ENCODE measurements around the gene RNF20.
"Not testable (repeated sequence)": the region's sequence is repeated elsewhere in the genome, so short reads cannot be mapped to it uniquely, and the experiment has no call there.

RNF20 gene

DNA sequence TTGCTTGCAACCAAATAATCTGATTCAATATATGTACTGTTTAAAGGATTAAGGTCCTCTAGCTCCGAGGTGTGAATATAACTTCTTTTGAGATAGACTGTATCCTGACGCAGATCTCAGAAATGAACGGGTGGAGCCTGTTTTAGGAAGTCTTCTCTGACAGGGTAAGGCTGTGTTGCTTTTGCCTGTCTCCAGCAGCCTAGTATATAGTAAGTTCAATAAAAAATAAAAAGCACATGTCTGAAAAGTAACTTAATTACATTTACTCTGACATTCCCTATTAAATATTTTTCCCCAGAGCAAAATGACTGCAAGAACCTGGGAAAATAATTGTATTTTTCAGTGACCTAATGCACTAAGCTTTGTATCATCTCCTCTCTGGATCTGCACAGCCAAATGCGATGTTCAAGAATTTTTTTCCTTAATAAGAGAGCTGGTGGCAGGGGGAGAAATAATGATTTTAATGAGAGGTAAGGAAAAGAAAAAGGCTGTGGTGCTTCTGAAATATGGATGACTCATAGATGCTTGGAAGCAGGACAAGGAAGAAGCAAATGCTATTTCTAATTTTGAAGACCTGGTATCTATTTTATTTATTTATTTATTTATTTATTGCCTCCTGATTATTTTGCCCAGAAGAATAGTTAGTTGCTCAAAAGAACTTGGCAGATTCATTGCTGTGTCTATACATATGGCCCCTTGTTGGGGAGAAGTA, 53.8 kb downstream of the RNF20 start:
- CTCF ChIA-PET: interaction anchor here (0.7 kb wide), 1 partner anchor 20 kb away, joined by 3 read pairs; no protein-coding TSS in a partner anchor
- Mint-ChIP-seq H3K36me3 (no peaks in the 10 kb centered on the region), H3K27ac (no peak overlapping the region), H3K27me3 (no peaks in the 10 kb centered on the region), H3K9me3 (no peaks in the 10 kb centered on the region), H3K4me3 (no peak overlapping the region), H3K4me1 (peaks cover 19% of the 10 kb centered on the region)
- no peak for DNase-seq

DNA sequence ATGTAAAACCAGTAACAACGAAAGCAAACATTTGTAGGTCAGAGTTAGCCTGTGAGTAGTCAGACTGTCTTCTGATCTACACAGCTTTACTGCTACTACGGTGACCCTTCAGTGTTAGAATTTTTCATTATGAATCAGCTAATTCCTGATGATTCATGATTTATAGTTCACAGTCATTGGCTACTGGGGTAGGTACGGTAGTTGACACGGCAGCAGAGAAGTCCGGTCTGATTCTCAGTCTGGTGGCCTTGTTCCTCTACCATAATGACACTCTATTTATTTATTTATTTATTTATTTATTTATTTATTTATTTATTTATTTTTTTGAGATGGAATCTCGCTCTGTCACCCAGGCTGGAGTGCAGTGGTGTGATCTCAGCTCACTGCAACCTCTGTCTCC, 56.4 kb downstream of the RNF20 start:
- H3K36me3 Mint-ChIP-seq, DNase-seq, H3K27me3 Mint-ChIP-seq, H3K27ac Mint-ChIP-seq, H3K9me3 Mint-ChIP-seq, H3K4me3 Mint-ChIP-seq, CTCF ChIA-PET: not testable (repeated sequence)
- H3K4me1 Mint-ChIP-seq: peaks cover 19% of the 10 kb centered on the region

DNA sequence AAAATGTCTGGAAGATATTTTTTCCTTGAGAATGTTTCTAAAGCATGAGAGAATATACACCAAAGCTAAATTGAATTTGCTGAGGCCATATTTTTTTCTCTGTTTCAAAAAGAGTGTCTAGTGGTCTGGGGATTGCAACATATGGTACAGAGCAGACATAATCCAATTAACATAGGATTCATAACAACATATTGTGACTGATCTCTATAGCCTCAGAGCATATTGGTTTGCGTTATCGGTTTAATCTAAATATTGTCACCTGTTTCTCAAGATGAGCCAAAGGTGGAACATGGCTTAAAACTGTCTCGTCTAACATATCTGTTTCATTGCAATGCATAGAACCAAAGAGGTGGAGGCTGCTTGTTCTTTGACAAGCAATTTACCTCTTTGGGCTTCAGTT, 57.2 kb downstream of the RNF20 start:
- H3K27me3 Mint-ChIP-seq: no peaks in the 10 kb centered on the region
- H3K27ac Mint-ChIP-seq: no peak overlapping the region
- no peak for DNase-seq
- H3K36me3 Mint-ChIP-seq: no peaks in the 10 kb centered on the region
- no peaks in the 10 kb centered on the region for H3K9me3 Mint-ChIP-seq
- CTCF ChIA-PET: interaction anchor here (0.8 kb wide), 1 partner anchor 10 kb away, joined by 3 read pairs; no protein-coding TSS in a partner anchor
- peaks cover 13% of the 10 kb centered on the region for H3K4me1 Mint-ChIP-seq
- H3K4me3 Mint-ChIP-seq: no peak overlapping the region

DNA sequence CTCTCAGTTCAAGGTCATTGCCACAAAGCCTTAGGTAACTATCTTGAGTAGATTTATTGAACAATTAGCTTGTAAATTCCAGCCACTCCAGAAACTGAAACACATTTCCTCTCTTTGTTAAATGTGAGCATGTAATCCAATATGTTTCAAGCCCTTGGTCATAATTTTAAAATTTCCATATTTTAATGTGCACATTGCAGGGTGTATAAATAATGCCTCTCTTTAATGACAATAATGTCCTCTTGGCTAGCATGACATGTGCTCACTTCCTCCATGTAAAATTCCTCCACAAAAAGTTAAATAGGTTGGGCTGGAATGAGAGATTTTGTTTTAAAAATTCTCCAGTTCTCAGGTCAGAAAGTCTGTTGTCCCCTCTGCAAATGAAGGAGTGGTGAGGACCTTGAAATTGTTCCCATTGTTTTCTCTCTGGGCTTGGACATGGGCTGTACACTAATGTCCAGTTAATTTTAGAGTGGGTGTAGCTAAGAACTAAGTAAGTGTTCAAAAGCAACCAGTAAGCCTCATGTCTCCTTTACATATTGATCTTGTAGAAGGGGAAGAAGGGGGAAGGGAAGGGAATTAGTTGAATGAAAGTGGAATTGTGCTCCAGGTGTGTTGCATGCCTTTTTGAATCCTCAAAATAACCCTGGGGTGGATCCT, 58.3 kb downstream of the RNF20 start:
- Mint-ChIP-seq H3K9me3 (no peaks in the 10 kb centered on the region), H3K4me1 (peaks cover 3% of the 10 kb centered on the region), H3K27ac (no peak overlapping the region), H3K4me3 (no peak overlapping the region), H3K36me3 (no peaks in the 10 kb centered on the region), H3K27me3 (no peaks in the 10 kb centered on the region)
- CTCF ChIA-PET: no interaction called here
- DNase-seq: no peak

DNA sequence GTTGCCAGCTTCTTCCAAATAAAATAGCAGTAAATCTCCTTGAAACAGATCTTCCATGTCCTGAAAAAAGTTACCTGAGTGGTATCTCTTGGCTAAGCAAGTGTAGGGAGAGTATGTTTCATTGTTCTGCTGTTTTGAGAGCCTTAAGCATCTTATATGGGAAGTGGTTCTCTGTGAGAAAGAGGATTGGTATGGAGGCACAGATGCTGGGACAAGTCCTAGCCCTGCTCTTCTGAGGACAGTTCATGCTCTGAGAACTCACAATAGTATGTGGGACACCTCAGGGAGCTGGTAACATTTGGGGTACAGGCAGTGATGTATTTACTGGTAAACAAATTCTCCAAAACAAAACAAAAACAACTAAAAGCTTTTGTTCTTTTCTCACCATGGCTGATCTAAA, 59.1 kb downstream of the RNF20 start:
- H3K36me3 Mint-ChIP-seq: no peaks in the 10 kb centered on the region
- DNase-seq: no peak
- CTCF ChIA-PET: no interaction called here
- H3K9me3 Mint-ChIP-seq: no peaks in the 10 kb centered on the region
- no peak overlapping the region for H3K4me3 Mint-ChIP-seq
- no peak overlapping the region for H3K27ac Mint-ChIP-seq
- no peaks in the 10 kb centered on the region for H3K4me1 Mint-ChIP-seq
- no peaks in the 10 kb centered on the region for H3K27me3 Mint-ChIP-seq

DNA sequence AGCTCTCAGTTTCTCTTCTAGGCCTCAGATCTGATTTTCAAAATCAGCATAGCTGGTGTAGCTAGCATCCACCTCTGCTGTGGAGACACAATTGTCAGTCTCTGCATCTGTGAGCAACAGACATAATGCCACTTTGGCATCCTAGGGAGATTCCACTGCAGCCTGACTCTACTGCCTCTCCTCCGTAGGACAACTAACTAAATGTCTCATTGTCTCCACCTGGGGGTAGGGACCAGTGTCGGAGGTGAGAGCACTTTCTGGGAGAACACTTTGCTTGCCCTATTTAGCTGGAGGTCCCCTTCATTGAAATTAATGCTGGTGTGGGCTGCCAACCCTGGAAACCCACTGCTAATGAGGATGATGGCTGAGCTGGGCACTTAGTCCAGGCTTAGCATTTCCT, 59.7 kb downstream of the RNF20 start:
- H3K9me3 Mint-ChIP-seq: no peaks in the 10 kb centered on the region
- CTCF ChIA-PET: interaction anchor here (0.6 kb wide), 2 partner anchors 8 to 9 kb away, joined by 3 read pairs; no protein-coding TSS in a partner anchor
- no peaks in the 10 kb centered on the region for H3K27me3 Mint-ChIP-seq
- no peaks in the 10 kb centered on the region for H3K4me1 Mint-ChIP-seq
- H3K4me3 Mint-ChIP-seq: no peak overlapping the region
- no peak for DNase-seq
- no peaks in the 10 kb centered on the region for H3K36me3 Mint-ChIP-seq
- H3K27ac Mint-ChIP-seq: no peak overlapping the region

DNA sequence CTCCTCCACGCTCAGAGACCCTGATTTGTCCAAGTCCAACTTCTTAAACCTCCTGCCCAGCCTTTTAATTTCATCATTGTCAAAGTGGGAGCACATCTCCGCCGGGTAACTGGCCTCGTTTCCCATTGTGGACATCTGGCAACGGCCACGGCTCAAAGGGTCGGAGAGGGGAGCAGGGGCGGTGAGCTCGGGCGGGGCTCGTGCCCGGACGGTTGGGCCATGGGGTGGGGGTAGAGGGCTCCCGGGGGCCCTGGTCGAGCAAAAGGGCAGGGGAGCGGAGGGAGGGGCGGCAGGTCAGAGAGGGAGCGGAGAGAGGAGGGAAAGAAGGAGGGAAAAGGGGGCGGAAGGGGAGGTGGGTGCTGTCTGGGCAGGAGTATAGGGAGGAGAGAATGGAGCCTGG, 61.1 kb downstream of the RNF20 start, which contains the start of gene PPP3R2:
TSS of gene PPP3R2 (minus strand) at position 174 of the 400 bp plus-strand sequence. CDS start at position 126, 48 bp downstream.
- no peak within 1 kb of the TSS for H3K27ac Mint-ChIP-seq
- H3K9me3 Mint-ChIP-seq: no peaks in the 10 kb centered on the region
- no peaks in the 10 kb centered on the region for H3K4me1 Mint-ChIP-seq
- CTCF ChIA-PET: interaction anchor here (1.0 kb wide), 1 partner anchor 10 kb away, joined by 3 read pairs; no protein-coding TSS in a partner anchor
- no peak for DNase-seq
- H3K27me3 Mint-ChIP-seq: no peaks in the 10 kb centered on the region
- no peak within 1 kb of the TSS for H3K4me3 Mint-ChIP-seq
- no peaks in the 10 kb centered on the region for H3K36me3 Mint-ChIP-seq

DNA sequence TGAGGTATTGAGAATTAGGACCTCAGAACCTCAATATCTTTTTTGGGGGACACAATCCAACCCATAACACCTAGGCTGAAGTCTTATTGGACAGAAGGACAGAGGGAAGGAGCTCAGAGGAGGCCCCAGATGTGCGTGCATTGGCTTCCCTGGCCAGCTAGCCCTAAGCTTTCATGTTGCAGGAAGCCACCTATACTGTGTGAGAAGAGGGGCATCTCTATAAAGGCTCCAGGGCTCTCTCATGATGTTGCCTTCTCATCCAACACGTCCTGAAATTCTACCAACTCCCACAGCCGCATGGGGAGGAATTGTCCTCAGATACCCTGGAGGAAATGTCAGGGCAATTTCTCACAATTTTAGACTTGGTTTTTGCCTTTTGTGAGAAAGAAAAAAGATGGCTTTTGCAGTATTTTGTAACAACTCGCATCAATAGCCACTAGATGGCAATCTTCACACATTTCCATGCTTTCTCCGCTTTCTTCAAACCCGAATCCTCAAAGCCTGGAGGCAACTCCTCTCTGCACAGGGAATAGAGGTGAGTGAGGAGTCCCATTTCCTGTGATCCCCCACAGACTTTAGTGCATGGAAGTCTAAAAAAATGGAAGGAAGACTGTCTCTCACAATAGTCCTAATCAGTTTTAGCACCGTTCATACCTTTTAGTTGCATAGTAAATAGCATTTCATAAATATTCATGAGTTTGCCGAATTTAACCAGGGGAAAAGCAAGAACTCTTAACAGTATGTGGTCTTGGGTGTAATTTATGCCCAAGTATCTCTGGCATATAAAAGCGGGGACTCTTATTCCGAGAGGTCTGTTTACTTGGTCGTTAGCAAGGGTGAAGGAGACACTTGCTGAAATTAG, 68.5 kb downstream of the RNF20 start:
- H3K27me3 Mint-ChIP-seq: peaks cover 16% of the 10 kb centered on the region
- DNase-seq: no peak
- H3K27ac Mint-ChIP-seq: no peak overlapping the region
- no peaks in the 10 kb centered on the region for H3K9me3 Mint-ChIP-seq
- CTCF ChIA-PET: interaction anchor here (0.8 to 1.3 kb wide), 4 partner anchors 9 to 143 kb away, joined by 3 to 5 read pairs (median 3); no protein-coding TSS in a partner anchor
- no peaks in the 10 kb centered on the region for H3K4me1 Mint-ChIP-seq
- H3K36me3 Mint-ChIP-seq: no peaks in the 10 kb centered on the region
- no peak overlapping the region for H3K4me3 Mint-ChIP-seq

DNA sequence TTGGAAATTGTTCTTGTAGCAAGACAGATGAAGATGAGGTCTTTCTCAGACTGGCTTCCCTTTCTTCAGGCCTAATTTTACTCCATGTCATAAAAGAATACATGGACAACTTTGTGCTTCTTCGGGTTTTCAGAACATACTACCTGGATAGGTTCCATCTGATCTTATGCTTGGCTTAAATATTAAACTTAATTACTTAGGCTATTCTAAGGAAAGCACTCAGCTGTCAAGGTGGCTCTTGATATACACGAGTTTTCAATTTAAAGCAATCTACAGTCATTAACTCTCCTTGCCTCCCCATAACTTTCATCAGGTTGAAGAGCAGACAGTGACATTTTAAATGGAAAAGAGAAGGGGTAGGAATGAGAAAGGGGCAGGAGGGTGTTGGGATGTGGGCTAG, 70.6 kb downstream of the RNF20 start:
- H3K27me3 Mint-ChIP-seq: peaks cover 16% of the 10 kb centered on the region

DNA sequence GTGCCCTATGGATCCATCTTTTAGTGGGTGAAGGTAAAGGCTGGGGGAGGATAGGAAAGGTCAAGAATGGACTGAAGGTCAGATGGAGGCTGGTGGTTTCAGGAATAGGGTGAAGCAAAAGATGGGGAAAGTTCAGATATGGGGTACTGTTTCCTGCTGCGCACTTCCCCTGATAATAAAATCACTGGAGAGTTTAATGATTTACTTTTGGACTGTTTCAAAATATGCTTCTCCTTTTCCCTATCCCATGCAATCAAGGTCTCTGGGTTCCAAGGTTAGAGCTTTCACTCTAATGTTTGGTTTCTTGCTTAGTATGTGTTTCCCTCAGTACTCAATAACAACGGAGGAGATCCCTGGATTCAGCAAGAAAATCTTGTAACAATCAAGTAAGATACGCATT, 71.9 kb downstream of the RNF20 start:
- Mint-ChIP-seq H3K36me3 (no peaks in the 10 kb centered on the region), H3K4me1 (no peaks in the 10 kb centered on the region), H3K27ac (no peak overlapping the region), H3K4me3 (no peak overlapping the region), H3K9me3 (no peaks in the 10 kb centered on the region), H3K27me3 (peaks cover 13% of the 10 kb centered on the region)
- CTCF ChIA-PET: no interaction called here
- DNase-seq: no peak

More for the DNA sequence above, 70.6 kb downstream of the RNF20 start:
- Mint-ChIP-seq H3K27ac (no peak overlapping the region), H3K4me3 (no peak overlapping the region), H3K4me1 (no peaks in the 10 kb centered on the region), H3K9me3 (no peaks in the 10 kb centered on the region), H3K36me3 (no peaks in the 10 kb centered on the region)
- CTCF ChIA-PET: no interaction called here
- DNase-seq: no peak
